DND-41 (cell line): ENCODE data around the gene ABCC4.

Source experiments
- ATAC-seq: fragments of 200-7000 bp; cut with Tn5 transposase; 3 replicates; pipeline ENCODE4 v1.9.1; 2021; ENCODE audit warnings: low read depth; ENCODE audit not compliant: insufficient read depth
- DNase-seq: peaks from one replicate; pipeline ENCODE4 v3.0.0-alpha.2; 2020
- H2AFZ ChIP-seq: 2 replicates; pipeline ENCODE4 v1.6.0; 2012; ENCODE audit warnings: low read depth, low read length
- H3K27ac ChIP-seq: 2 replicates; pipeline ENCODE4 v1.5.1; 2012; ENCODE audit warnings: low read length, inconsistent platforms
- H3K27me3 ChIP-seq: fragments of 200-600 bp; sonication (generic); 2 replicates; pipeline ENCODE4 v1.6.0; 2012; ENCODE audit warnings: low read length, mild to moderate bottlenecking, inconsistent platforms; ENCODE audit not compliant: insufficient read depth, poor library complexity
- H3K36me3 ChIP-seq: 2 replicates; pipeline ENCODE4 v1.5.1; 2012; ENCODE audit warnings: low read length, inconsistent platforms; ENCODE audit not compliant: insufficient read depth
- H3K4me1 ChIP-seq: 2 replicates; pipeline ENCODE4 v1.5.1; 2012; ENCODE audit warnings: mild to moderate bottlenecking, low read length; ENCODE audit not compliant: insufficient read depth
- H3K4me2 ChIP-seq: 2 replicates; pipeline ENCODE4 v1.6.0; 2012; ENCODE audit warnings: mild to moderate bottlenecking, moderate library complexity, low read length, inconsistent platforms; ENCODE audit not compliant: insufficient read depth
- H3K4me3 ChIP-seq, 2 experiments: fragments of 200-600 bp in 1 of 2; shearing (Covaris generic) in 1 of 2; 2 replicates each; pipeline ENCODE4 v1.5.1; 2012 to 2016; ENCODE audit warnings: inconsistent platforms in 2 of 2, low read length in 2 of 2, mild to moderate bottlenecking in 2 of 2, low read depth in 1 of 2, moderate library complexity in 1 of 2
- H3K79me2 ChIP-seq: 2 replicates; pipeline ENCODE4 v1.6.0; 2012; ENCODE audit warnings: low read length, inconsistent platforms; ENCODE audit not compliant: insufficient read depth
- H3K9ac ChIP-seq: 2 replicates; pipeline ENCODE4 v1.6.0; 2012; ENCODE audit warnings: low read depth, mild to moderate bottlenecking, inconsistent platforms, low read length, moderate library complexity
- H3K9me3 ChIP-seq: 2 replicates; pipeline ENCODE4 v1.5.1; 2012; ENCODE audit warnings: low read length, moderate library complexity, mild to moderate bottlenecking, inconsistent platforms; ENCODE audit not compliant: insufficient read depth, severe bottlenecking
- H4K20me1 ChIP-seq: 2 replicates; pipeline ENCODE4 v1.6.0; 2012; ENCODE audit warnings: low read length; ENCODE audit not compliant: insufficient read depth
- EZH2 ChIP-seq: IDR thresholded peaks from 3 replicates; pipeline ENCODE4 v1.6.1; 2012; ENCODE audit warnings: borderline replicate concordance, low read depth, mild to moderate bottlenecking, moderate library complexity, low read length, inconsistent platforms; ENCODE audit not compliant: severe bottlenecking
- TF ChIP-seq, protein P1 (sequence below): IDR thresholded peaks from 2 replicates; pipeline ENCODE4 v1.5.1; 2012; ENCODE audit warnings: borderline replicate concordance, low read length, moderate library complexity, mild to moderate bottlenecking; ENCODE audit not compliant: poor library complexity, severe bottlenecking; ENCODE audit errors: extremely low read depth

The ABCC4 gene

DNA sequence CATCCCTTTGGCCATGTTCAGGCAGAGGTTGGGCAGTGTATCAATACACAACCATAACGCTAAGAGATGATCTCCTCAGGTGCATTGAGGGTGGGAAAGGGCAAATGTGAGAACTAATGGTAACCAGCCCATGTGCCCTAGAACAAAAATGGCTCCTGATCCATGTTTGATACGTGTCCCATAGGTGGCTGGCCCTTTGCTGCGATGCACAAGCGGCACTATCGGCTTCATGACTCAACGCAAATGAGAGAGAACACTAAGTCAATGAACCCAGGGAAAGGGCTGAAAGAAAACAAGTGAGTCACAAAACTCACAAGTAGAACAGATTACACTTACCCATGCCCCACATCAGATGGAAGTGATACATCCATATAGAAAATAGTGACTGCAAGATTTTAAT is 201.7 kb downstream of the ABCC4 start:
- no peak for ATAC-seq
- Histone ChIP-seq H4K20me1 (no peaks in the 10 kb centered on the region), H3K4me1 (no peaks in the 10 kb centered on the region), H2AFZ (no peak overlapping the region), H3K4me2 (no peak overlapping the region), H3K9ac (no peak overlapping the region), H3K79me2 (no peaks in the 10 kb centered on the region), H3K4me3 (no peak overlapping the region), H3K36me3 (no peaks in the 10 kb centered on the region), H3K27me3 (no peaks in the 10 kb centered on the region), H3K9me3 (peaks cover 2% of the 10 kb centered on the region), H3K27ac (no peak overlapping the region)
- DNase-seq = no peak
- TF ChIP-seq, protein P1, sequence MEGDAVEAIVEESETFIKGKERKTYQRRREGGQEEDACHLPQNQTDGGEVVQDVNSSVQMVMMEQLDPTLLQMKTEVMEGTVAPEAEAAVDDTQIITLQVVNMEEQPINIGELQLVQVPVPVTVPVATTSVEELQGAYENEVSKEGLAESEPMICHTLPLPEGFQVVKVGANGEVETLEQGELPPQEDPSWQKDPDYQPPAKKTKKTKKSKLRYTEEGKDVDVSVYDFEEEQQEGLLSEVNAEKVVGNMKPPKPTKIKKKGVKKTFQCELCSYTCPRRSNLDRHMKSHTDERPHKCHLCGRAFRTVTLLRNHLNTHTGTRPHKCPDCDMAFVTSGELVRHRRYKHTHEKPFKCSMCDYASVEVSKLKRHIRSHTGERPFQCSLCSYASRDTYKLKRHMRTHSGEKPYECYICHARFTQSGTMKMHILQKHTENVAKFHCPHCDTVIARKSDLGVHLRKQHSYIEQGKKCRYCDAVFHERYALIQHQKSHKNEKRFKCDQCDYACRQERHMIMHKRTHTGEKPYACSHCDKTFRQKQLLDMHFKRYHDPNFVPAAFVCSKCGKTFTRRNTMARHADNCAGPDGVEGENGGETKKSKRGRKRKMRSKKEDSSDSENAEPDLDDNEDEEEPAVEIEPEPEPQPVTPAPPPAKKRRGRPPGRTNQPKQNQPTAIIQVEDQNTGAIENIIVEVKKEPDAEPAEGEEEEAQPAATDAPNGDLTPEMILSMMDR = no peak
- TF ChIP-seq EZH2 = no peak

DNA sequence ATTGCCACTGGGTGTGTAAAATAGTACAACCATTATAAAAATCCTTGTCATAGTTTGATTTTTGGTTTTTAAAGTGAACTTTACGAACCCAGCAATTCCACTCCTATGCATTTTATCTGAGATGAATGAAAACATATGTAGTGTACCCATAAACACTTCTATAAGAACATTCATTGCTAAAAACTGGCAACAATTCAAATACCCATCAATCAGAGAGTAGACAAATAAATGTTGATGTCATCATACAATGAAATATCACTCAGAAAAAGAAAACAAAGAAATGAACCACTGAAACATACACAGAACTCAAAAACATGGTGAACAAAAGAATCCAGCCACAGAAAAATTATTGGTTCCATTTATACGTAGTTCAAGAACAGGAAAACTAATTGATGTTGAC is 202.3 kb downstream of the ABCC4 start:
- no peak for DNase-seq

DNA sequence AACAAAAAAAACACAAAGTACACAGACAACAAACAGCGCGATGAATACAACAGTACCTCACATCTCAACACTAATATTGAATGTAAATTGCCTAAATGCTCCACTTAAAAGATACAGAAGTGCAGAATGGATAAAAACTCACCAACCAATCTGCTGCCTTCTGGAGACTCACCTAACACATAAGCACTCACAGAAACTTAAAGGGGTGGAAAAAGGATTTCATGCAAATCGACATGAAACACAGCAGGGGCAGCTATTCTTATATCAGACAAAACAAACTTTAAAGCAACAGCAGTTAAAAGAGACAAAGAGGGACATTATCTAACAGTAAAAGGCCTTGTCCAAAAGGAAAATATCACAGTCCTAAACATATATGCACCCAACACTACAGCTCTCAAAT is 209.5 kb downstream of the ABCC4 start:
- Histone ChIP-seq H3K4me1 (no peaks in the 10 kb centered on the region), H3K36me3 (no peaks in the 10 kb centered on the region), H4K20me1 (no peaks in the 10 kb centered on the region), H3K9me3 (no peaks in the 10 kb centered on the region), H3K9ac (no peak overlapping the region), H3K27ac (no peak overlapping the region), H3K27me3 (no peaks in the 10 kb centered on the region), H3K4me2 (no peak overlapping the region), H3K4me3 (no peak overlapping the region), H3K79me2 (no peaks in the 10 kb centered on the region), H2AFZ (no peak overlapping the region)
- no peak for TF ChIP-seq EZH2
- TF ChIP-seq, protein P1 = no peak
- no peak for ATAC-seq
- DNase-seq = no peak

More for the DNA sequence above, 202.3 kb downstream of the ABCC4 start:
- no peak overlapping the region for H3K4me2 ChIP-seq
- ATAC-seq = no peak
- H3K4me1 ChIP-seq = no peaks in the 10 kb centered on the region
- H3K27ac ChIP-seq = no peak overlapping the region
- no peak overlapping the region for H3K9ac ChIP-seq
- H3K36me3 ChIP-seq = no peaks in the 10 kb centered on the region
- peaks cover 2% of the 10 kb centered on the region for H3K9me3 ChIP-seq
- H3K27me3 ChIP-seq = no peaks in the 10 kb centered on the region
- no peak overlapping the region for H3K4me3 ChIP-seq
- H2AFZ ChIP-seq = no peak overlapping the region
- no peak for TF ChIP-seq EZH2
- TF ChIP-seq, protein P1 = no peak
- H4K20me1 ChIP-seq = no peaks in the 10 kb centered on the region
- no peaks in the 10 kb centered on the region for H3K79me2 ChIP-seq
